ENCODE results near the gene DOCK9. TPM values are rescaled to one million over a fixed set of nuclear protein-coding genes. Genes with fewer than 3 reads are reported as not detected.

DOCK9 gene
- total and polyA plus RNA-seq, 2 donors (not counting 1 experiment from before 2014, with no cell fraction given), result 18.5 to 28.0 TPM

- Histone ChIP-seq H3K4me2 (replicated peaks; ENCODE audit: low read depth, low read length, poor library complexity, severe bottlenecking) (no peak overlapping the region), H3K9me3 (ENCODE audit: control extremely low read depth in 1 of 3, control insufficient read depth in 2 of 3, insufficient read depth in 1 of 3, low read length in 2 of 3) (no peaks in the 10 kb centered on the region), H4K20me1 (ENCODE audit: control insufficient read depth, insufficient read depth, low read length, poor library complexity, severe bottlenecking) (no peaks in the 10 kb centered on the region), H3K27ac (ENCODE audit: low read length in 2 of 2) (no peak overlapping the region), H3K4me3 (ENCODE audit: control extremely low read depth in 1 of 5, extremely low read depth in 1 of 5, insufficient read depth in 1 of 5, low read depth in 2 of 5, low read length in 4 of 5) (no peak overlapping the region), H3K4me1 (ENCODE audit: control insufficient read depth in 2 of 2, insufficient read depth in 2 of 2, low read length in 2 of 2) (no peaks in the 10 kb centered on the region), H3K36me3 (replicated peaks in 1 of 2; ENCODE audit: control extremely low read depth in 1 of 2, control insufficient read depth in 1 of 2, extremely low read depth in 1 of 2, insufficient read depth in 2 of 2, low read length in 1 of 2) (no peaks in the 10 kb centered on the region), H3K9ac (ENCODE audit: low read length) (no peak overlapping the region), H3K27me3 (replicated peaks in 1 of 4; ENCODE audit: control extremely low read depth in 1 of 4, control insufficient read depth in 3 of 4, insufficient read depth in 4 of 4, low read length in 3 of 4) (no peaks in the 10 kb centered on the region), H2AFZ (ENCODE audit: insufficient read depth, low read depth, low read length, poor library complexity, severe bottlenecking) (no peak overlapping the region), H3K79me2 (ENCODE audit: control insufficient read depth, insufficient read depth, low read length) (no peaks in the 10 kb centered on the region)
- Mint-ChIP-seq H3K27ac (no peak overlapping the region), H3K9me3 (ENCODE audit: insufficient read depth) (no peaks in the 10 kb centered on the region), H3K4me1 (no peaks in the 10 kb centered on the region), H3K4me3 (no peak overlapping the region), H3K27me3 (no peaks in the 10 kb centered on the region)
- DNase-seq (no peak), ATAC-seq (ENCODE audit: low read depth) (no peak)
- CTCF ChIA-PET, result no interaction called here
- POLR2A ChIA-PET, result no interaction called here
- TF ChIP-seq EZH2 (IDR thresholded peaks at IDR 0.05; ENCODE audit: borderline replicate concordance, insufficient read depth, low read depth, low read length, poor library complexity, severe bottlenecking) (no peak), CTCF (IDR thresholded peaks at IDR 0.05) (no peak)
- 85% methylated on average over 11 of the region's 14 CpGs for WGBS (ENCODE audit: insufficient coverage)
- intact Hi-C loops (cut with micrococcal nuclease), result no loop called here
These were observed 17.9 kb downstream of the DOCK9 start for GRCh38 chr13:98959786-98960605.

- Histone ChIP-seq H4K20me1 (ENCODE audit: control insufficient read depth, insufficient read depth, low read length, poor library complexity, severe bottlenecking) (no peaks in the 10 kb centered on the region), H3K9ac (ENCODE audit: low read length) (no peak overlapping the region), H3K4me2 (replicated peaks; ENCODE audit: low read depth, low read length, poor library complexity, severe bottlenecking) (no peak overlapping the region), H3K9me3 (ENCODE audit: control extremely low read depth in 1 of 3, control insufficient read depth in 2 of 3, insufficient read depth in 1 of 3, low read length in 2 of 3) (no peaks in the 10 kb centered on the region), H3K79me2 (ENCODE audit: control insufficient read depth, insufficient read depth, low read length) (no peaks in the 10 kb centered on the region), H3K36me3 (replicated peaks in 1 of 2; ENCODE audit: control extremely low read depth in 1 of 2, control insufficient read depth in 1 of 2, extremely low read depth in 1 of 2, insufficient read depth in 2 of 2, low read length in 1 of 2) (no peaks in the 10 kb centered on the region), H3K4me1 (ENCODE audit: control insufficient read depth in 2 of 2, insufficient read depth in 2 of 2, low read length in 2 of 2) (no peaks in the 10 kb centered on the region), H2AFZ (ENCODE audit: insufficient read depth, low read depth, low read length, poor library complexity, severe bottlenecking) (no peak overlapping the region), H3K27me3 (replicated peaks in 1 of 4; ENCODE audit: control extremely low read depth in 1 of 4, control insufficient read depth in 3 of 4, insufficient read depth in 4 of 4, low read length in 3 of 4) (no peaks in the 10 kb centered on the region), H3K27ac (ENCODE audit: low read length in 2 of 2) (no peak overlapping the region), H3K4me3 (ENCODE audit: control extremely low read depth in 1 of 5, extremely low read depth in 1 of 5, insufficient read depth in 1 of 5, low read depth in 2 of 5, low read length in 4 of 5) (no peak overlapping the region)
- ChIA-PET CTCF (no interaction called here), POLR2A (no interaction called here)
- H3K4me3 Mint-ChIP-seq, result no peak overlapping the region
- TF ChIP-seq CTCF (IDR thresholded peaks at IDR 0.05) (no peak), EZH2 (IDR thresholded peaks at IDR 0.05; ENCODE audit: borderline replicate concordance, insufficient read depth, low read depth, low read length, poor library complexity, severe bottlenecking) (no peak)
- H3K27ac Mint-ChIP-seq, result no peak overlapping the region
- 93% methylated on average over 2 of the region's 2 CpGs for WGBS (ENCODE audit: insufficient coverage)
- no peaks in the 10 kb centered on the region for H3K4me1 Mint-ChIP-seq
- ATAC-seq (ENCODE audit: low read depth), result no peak
- no peaks in the 10 kb centered on the region for H3K9me3 Mint-ChIP-seq (ENCODE audit: insufficient read depth)
- no peaks in the 10 kb centered on the region for H3K27me3 Mint-ChIP-seq
- intact Hi-C loops (cut with micrococcal nuclease), result no loop called here
- DNase-seq, result no peak
These were observed 18.6 kb downstream of the DOCK9 start for GRCh38 chr13:98959291-98959690.
